ENCODE data around the gene IGSF9.

Gene IGSF9

DNA sequence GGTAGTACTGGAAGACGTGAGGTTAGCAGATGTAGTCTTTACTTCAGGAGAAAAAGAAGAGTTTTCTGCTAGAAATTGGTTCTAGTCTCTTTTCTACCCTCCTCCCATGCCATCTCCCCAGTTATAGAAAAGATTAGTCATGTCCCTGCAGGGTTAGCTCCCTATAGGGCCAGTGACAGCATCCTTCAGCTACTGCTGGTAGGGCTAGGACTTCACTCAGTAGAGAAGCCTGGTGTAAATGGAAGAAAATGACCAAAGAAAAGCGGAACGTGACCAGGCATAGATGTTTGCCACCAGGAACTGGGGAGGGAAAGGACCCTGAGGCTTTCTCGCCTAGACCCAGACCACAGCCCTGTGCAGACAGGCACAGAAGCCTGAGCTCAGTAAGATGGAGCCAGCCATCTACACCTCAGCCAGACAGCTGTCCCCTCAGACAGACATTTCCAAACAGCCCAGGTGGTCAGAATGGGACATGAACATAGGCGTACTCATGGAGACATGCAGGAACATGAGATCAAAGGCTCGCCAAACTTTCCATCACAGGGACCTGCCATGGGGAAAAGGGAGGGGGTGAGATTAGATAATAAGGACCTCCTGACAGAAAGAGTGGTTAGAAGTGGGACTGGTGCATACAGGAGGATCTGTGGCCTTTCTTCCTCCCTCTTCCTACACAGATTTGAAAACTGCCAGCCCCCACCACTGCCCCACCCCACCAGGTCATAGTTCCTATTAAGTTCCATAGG is 32.1 kb upstream of the IGSF9 start:
- no peak overlapping the region for H3K4me3 ChIP-seq (replicated peaks; ENCODE audit: low read depth, low read length)
- no peak for DNase-seq (ENCODE audit: low read depth)
- TF ChIP-seq, protein P1, sequence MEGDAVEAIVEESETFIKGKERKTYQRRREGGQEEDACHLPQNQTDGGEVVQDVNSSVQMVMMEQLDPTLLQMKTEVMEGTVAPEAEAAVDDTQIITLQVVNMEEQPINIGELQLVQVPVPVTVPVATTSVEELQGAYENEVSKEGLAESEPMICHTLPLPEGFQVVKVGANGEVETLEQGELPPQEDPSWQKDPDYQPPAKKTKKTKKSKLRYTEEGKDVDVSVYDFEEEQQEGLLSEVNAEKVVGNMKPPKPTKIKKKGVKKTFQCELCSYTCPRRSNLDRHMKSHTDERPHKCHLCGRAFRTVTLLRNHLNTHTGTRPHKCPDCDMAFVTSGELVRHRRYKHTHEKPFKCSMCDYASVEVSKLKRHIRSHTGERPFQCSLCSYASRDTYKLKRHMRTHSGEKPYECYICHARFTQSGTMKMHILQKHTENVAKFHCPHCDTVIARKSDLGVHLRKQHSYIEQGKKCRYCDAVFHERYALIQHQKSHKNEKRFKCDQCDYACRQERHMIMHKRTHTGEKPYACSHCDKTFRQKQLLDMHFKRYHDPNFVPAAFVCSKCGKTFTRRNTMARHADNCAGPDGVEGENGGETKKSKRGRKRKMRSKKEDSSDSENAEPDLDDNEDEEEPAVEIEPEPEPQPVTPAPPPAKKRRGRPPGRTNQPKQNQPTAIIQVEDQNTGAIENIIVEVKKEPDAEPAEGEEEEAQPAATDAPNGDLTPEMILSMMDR (IDR thresholded peaks at IDR 0.05; ENCODE audit: low read length, missing control alignments) = no peak

DNA sequence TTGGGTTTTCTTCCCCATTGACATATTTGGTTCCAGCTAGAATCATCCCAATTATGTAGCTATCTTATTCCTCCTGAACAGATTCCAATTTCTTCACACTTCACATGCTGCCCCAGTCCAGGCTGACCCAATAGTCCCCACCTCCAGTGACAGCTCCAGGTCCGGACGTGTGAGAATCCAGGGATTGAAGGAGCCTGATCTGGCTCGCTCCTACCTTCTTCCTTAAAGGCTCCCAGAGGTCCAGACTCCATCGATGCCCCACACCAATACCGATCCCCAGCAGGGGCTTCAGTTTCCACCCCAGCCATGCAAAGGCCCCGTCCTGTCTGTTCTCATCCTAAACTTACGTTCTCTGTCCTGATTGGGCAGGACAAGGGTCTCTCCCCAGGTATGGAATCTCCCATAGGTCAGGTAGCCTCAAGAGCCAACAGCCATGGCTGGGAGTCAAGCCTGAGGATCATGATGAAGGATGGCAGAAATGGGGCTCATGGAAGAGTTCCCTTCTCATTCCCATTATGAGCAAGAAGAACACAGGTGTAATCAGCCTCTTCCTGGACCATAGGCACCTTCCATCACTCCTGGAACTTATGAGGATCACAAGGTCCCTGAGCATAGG is 29.0 kb upstream of the IGSF9 start:
- H3K4me3 ChIP-seq (replicated peaks; ENCODE audit: low read depth, low read length) = no peak overlapping the region
- TF ChIP-seq, protein P1 (IDR thresholded peaks at IDR 0.05; ENCODE audit: low read length, missing control alignments) = no peak
- DNase-seq (ENCODE audit: low read depth) = no peak

DNA sequence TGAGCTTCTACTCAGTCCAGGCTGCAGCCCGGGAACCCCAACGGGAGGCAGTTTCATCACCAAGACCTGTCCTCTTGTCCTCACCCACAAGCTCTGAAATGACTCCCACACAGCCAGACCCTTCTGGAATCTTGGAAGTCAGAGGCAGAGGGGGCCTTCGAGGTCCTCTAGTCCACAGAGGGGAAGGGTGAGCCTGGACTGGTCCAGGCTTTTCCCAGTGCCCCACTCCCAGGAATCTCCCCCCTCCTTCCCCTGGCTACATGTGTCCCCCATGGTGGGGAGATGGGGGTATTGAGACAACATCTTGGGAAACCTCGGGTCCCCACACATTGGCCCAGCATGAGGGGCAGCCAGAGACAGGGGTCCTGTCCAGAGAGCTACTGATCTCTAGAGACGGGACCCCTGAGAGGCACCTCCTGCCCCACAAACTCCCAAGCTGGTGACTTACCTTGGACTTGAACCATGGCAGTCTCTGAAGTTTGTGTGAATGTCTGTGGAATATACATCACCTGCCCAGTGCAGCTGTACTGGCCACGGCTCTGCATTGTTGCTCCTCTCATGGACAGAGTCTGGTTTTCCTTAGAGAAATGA is 28.0 kb upstream of the IGSF9 start:
- no peak overlapping the region for H3K4me3 ChIP-seq (replicated peaks; ENCODE audit: low read depth, low read length)
- no peak for DNase-seq (ENCODE audit: low read depth)
- TF ChIP-seq, protein P1 (IDR thresholded peaks at IDR 0.05; ENCODE audit: low read length, missing control alignments) = no peak

DNA sequence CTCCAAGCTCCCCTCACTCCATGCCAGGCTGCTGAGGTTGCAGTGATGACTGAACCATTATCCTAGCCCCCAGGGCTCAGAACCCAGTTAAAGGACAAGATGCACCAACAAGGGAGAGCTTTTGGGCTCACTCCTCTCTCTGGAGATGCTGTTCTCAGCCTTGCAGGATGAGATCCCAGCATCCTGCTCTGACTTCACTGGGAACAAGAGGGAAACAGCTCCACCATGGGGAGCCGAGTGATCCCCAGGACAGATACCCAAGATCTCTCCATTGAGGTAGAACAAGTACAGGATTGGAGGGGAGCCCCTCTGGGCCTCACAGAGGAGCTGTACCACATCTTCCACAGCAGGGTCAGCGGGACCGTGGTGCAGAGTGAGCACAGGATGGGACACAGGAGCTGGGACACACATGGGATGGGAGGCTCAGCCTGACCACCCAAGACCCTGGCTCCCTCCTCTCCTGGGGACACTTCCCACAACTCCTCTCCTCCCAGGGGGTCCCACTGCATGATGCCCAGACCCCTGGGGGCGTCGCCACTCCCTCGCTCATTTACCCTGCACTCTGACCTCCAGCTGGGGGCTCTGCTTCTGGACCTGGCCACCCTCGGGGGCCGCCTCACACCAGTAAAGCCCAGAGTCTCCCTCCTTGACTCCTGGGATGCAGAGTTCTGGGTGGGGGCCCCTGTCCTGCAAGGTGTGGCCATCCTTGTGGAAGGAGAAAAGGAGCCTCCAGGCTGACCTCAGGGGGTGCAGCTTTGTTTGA is 27.2 kb upstream of the IGSF9 start:
- TF ChIP-seq, protein P1 (IDR thresholded peaks at IDR 0.05; ENCODE audit: low read length, missing control alignments) = no peak
- no peak for DNase-seq (ENCODE audit: low read depth)
- no peak overlapping the region for H3K4me3 ChIP-seq (replicated peaks; ENCODE audit: low read depth, low read length)

DNA sequence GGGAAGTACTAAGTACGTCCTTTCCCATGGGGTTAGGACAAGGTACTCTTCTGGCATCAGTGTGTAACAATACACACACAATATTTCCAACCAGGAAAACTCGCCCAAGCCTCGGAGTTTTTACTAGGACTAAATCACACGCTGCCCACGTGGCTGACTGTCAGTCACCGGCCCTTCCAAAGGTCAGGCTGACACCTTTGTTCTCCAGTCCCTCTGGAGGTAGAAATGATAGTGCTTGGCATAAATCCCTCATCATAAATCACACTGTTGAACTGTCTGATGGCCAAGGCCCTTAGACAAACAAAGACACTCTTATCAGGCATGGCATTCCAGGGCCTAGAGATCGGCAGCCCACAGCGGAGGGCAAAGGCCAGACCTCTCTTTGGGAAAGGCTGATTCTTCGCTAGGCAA is 25.5 kb upstream of the IGSF9 start:
- no peak for DNase-seq (ENCODE audit: low read depth)
- TF ChIP-seq, protein P1 (IDR thresholded peaks at IDR 0.05; ENCODE audit: low read length, missing control alignments) = no peak
- H3K4me3 ChIP-seq (replicated peaks; ENCODE audit: low read depth, low read length) = no peak overlapping the region

DNA sequence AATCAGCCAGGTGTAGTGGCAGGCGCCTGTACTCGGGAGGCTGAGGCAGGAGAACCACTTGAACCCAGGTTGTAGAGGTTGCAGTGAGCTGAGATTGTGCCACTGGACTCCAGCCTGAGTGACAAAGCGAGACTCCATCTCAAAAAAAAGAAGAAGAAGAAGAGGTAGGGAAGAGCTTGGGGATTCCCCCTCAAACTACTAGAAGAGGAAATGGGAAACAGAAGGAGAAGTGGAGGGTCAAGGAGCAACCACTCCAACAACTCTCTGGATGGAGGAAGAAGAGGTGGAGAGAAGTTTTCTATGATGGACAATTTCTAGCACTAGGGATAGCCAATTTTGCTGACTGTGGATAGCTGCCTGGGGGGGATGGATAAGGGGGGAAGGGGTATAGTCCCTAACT is 23.5 kb upstream of the IGSF9 start:
- TF ChIP-seq, protein P1 (IDR thresholded peaks at IDR 0.05; ENCODE audit: low read length, missing control alignments) = no peak
- DNase-seq (ENCODE audit: low read depth) = no peak
- H3K4me3 ChIP-seq (replicated peaks; ENCODE audit: low read depth, low read length) = no peak overlapping the region
